GM12878 (cell line): ENCODE results near the gene PTH2R. TPM values are rescaled to one million over a fixed set of nuclear protein-coding genes. Genes with fewer than 3 reads are reported as not detected.

Source experiments
- ATAC-seq: fragments of 200-7000 bp; cut with Tn5 transposase; 3 replicates; pipeline ENCODE4 v1.9.1; 2020; ENCODE audit warnings: mild to moderate bottlenecking, moderate library complexity
- BruUV-seq: library from RNA; stranded (reverse); fragments of 400-500 nt; replicated peaks from 2 replicates; lab custom pipeline; 2021; lab: Mats Ljungman, UMichigan
- CTCF ChIA-PET: fragments of 300-600 bp; sonication (Branson Sonifier 250); formaldehyde crosslinking; extraction: SDS; loops from one replicate; lab custom pipeline; 2021; ENCODE audit warnings: inconsistent platforms; lab: Yijun Ruan, JAX
- POLR2A ChIA-PET: fragments of 350-600 bp; formaldehyde crosslinking; extraction: SDS; loops from one replicate; lab custom pipeline; 2021; ENCODE audit warnings: inconsistent platforms; lab: Charles Lee
- RAD21 ChIA-PET: fragments of 300-600 bp; sonication (Branson Sonifier 250); formaldehyde crosslinking; loops from one replicate; lab custom pipeline; 2023; ENCODE audit warnings: antibody characterized with exemption; ENCODE audit not compliant: unreplicated experiment; lab: Charles Lee
- SMC1A ChIA-PET: fragments of 300-600 bp; sonication (Branson Sonifier 250); formaldehyde crosslinking; loops from one replicate; lab custom pipeline; 2023; ENCODE audit not compliant: unreplicated experiment, uncharacterized antibody; lab: Charles Lee
- DNase-seq: peaks from one replicate; pipeline ENCODE4 v3.0.0-alpha.2; 2011; ENCODE audit warnings: low read depth, low spot score
- FAIRE-seq: peaks from 3 replicates; lab custom pipeline; 2011; peaks lifted over from hg19 to GRCh38; lab: Jason Lieb, UNC
- H2AFZ ChIP-seq: 2 replicates; pipeline ENCODE4 v1.6.0; 2011; ENCODE audit warnings: low read depth, low read length, control low read depth; ENCODE audit not compliant: control insufficient read depth
- H3K27ac ChIP-seq: 2 replicates; pipeline ENCODE4 v1.5.1; 2011; ENCODE audit warnings: control low read depth; ENCODE audit not compliant: control insufficient read depth, insufficient read depth
- H3K27me3 ChIP-seq, 2 experiments: replicated peaks in 1 of 2; 2 replicates each; pipeline versions ENCODE4 v1.6.0 to v1.6.1; 2011; ENCODE audit warnings: low read length in 1 of 2; ENCODE audit not compliant: control insufficient read depth in 2 of 2, insufficient read depth in 2 of 2
- H3K36me3 ChIP-seq, 2 experiments: 2 replicates each; pipeline ENCODE4 v1.5.1; 2011; ENCODE audit warnings: low read length in 1 of 2; ENCODE audit not compliant: control insufficient read depth in 2 of 2, insufficient read depth in 2 of 2
- H3K4me1 ChIP-seq: 2 replicates; pipeline ENCODE4 v1.6.1; 2011; ENCODE audit warnings: mild to moderate bottlenecking, low read length, moderate library complexity, mixed read lengths; ENCODE audit not compliant: control insufficient read depth, insufficient read depth
- H3K4me2 ChIP-seq: 2 replicates; pipeline ENCODE4 v1.6.0; 2011; ENCODE audit warnings: control low read depth; ENCODE audit not compliant: control insufficient read depth, insufficient read depth
- H3K4me3 ChIP-seq: fragments of 200-600 bp; sonication (generic); 2 replicates; pipeline ENCODE4 v1.5.1; 2016
- H3K79me2 ChIP-seq: 2 replicates; pipeline ENCODE4 v1.6.0; 2011; ENCODE audit warnings: low read length; ENCODE audit not compliant: control insufficient read depth, insufficient read depth
- H3K9ac ChIP-seq: 2 replicates; pipeline ENCODE4 v1.8.0; 2011; ENCODE audit warnings: low read length, control low read depth, mixed read lengths; ENCODE audit not compliant: control insufficient read depth, insufficient read depth
- H3K9me3 ChIP-seq: replicated peaks from 3 replicates; pipeline ENCODE4 v1.5.1; 2011; ENCODE audit warnings: mild to moderate bottlenecking, low read length; ENCODE audit not compliant: control insufficient read depth, insufficient read depth
- H4K20me1 ChIP-seq: 2 replicates; pipeline ENCODE4 v1.6.0; 2011; ENCODE audit not compliant: control insufficient read depth, insufficient read depth
- ATF7 ChIP-seq: fragments of 450-650 bp; IDR thresholded peaks from 2 replicates; pipeline ENCODE4 v1.6.1; 2016; ENCODE audit warnings: low read depth, mild to moderate bottlenecking
- BMI1 ChIP-seq: fragments of 450-650 bp; IDR thresholded peaks from 2 replicates; pipeline ENCODE4 v1.6.1; 2016; ENCODE audit warnings: mild to moderate bottlenecking, moderate library complexity, borderline replicate concordance
- CREB1 ChIP-seq: IDR thresholded peaks from 2 replicates; pipeline ENCODE4 v1.6.1; 2012; ENCODE audit warnings: low read depth, mild to moderate bottlenecking, inconsistent platforms
- POU2F2 ChIP-seq: IDR thresholded peaks from 3 replicates; pipeline ENCODE4 v1.6.1; 2011; ENCODE audit warnings: low read depth, mild to moderate bottlenecking, low read length, borderline replicate concordance
- RFX5 ChIP-seq: IDR thresholded peaks from 2 replicates; pipeline ENCODE4 v1.6.1; 2011; ENCODE audit warnings: low read depth, low read length, improper control_type of control experiment
- SMAD5 ChIP-seq: IDR thresholded peaks from 2 replicates; pipeline ENCODE4 v1.6.1; 2016; ENCODE audit warnings: antibody characterized with exemption, low read depth
- SPI1 ChIP-seq: IDR thresholded peaks from 2 replicates; pipeline ENCODE4 v1.6.1; 2011; ENCODE audit warnings: low read depth, mild to moderate bottlenecking, low read length, moderate library complexity, borderline replicate concordance; ENCODE audit not compliant: insufficient read depth
- WGBS: methylation state at CpG from one replicate; pipeline ENCODE4 v1.1.6; 2016; ENCODE audit warnings: low lambda C conversion rate; ENCODE audit not compliant: insufficient replicate concordance, insufficient coverage; ENCODE audit errors: missing lambda C conversion rate; 5-methylcytosine and 5-hydroxymethylcytosine counted together
- in situ Hi-C: fragments of 300-500 bp; cut with MboI; formaldehyde crosslinking; loops from 9 replicates; pipeline ENCODE4 v1.14.3; 2018; ENCODE audit warnings: mixed read lengths
- intact Hi-C: fragments of 100-400 bp; cut with micrococcal nuclease; formaldehyde crosslinking; loops from one replicate; pipeline ENCODE4 v1.14.2; 2022; ENCODE audit not compliant: unreplicated experiment
- polyA plus RNA-seq, 11 experiments: library from polyadenylated mRNA; depleted of rRNA in 4 of 11; unstranded in 6 of 11; stranded (reverse) in 5 of 11; fragments of >200 nt; fragmentation: Nextera tagmentation in 4 of 11; fragmentation: Illumina TruSeq in 1 of 11; extraction: Ambion mirVana in 4 of 11; extraction: Trizol in 1 of 11; gene quantifications; 1 replicate in 1 of 11; 2 replicates in 10 of 11; pipeline versions ENCODE4 v1.2.1 to v1.2.3, GENCODE V29; 2011 to 2016; ENCODE audit warnings: inconsistent platforms in 2 of 11, missing spikeins in 2 of 11, low read depth in 1 of 11
- total RNA-seq, 4 experiments: library from RNA; depleted of rRNA in 3 of 4; stranded (reverse); fragments of >200 nt in 3 of 4; fragmentation: Illumina TruSeq in 1 of 4; extraction: Trizol in 1 of 4; gene quantifications; 2 replicates each; pipeline versions ENCODE4 v1.2.1 to v1.2.3, GENCODE V29; 2013 to 2021
- TF ChIP-seq, protein P1 (sequence below): fragments of 450-650 bp; IDR thresholded peaks from 2 replicates; pipeline ENCODE4 v1.6.1; 2017; ENCODE audit warnings: mild to moderate bottlenecking, moderate library complexity
- TF ChIP-seq, protein P2 (sequence below): IDR thresholded peaks from 2 replicates; pipeline ENCODE4 v1.6.1; 2011; ENCODE audit warnings: mild to moderate bottlenecking, low read depth, low read length, moderate library complexity; ENCODE audit not compliant: insufficient replicate concordance
- TF ChIP-seq, protein P3 (sequence below): IDR thresholded peaks from 2 replicates; pipeline ENCODE4 v1.6.1; 2012; ENCODE audit warnings: improper control_type of control experiment, low read depth, low read length; ENCODE audit not compliant: insufficient replicate concordance

The PTH2R gene
- total and polyA plus RNA-seq, 10 of the 15 experiments (the other 5 are each of a cell fraction or from before 2014, with no cell fraction given), result 0.01 to 0.06 (median 0.03) TPM; not detected in 7

DNA sequence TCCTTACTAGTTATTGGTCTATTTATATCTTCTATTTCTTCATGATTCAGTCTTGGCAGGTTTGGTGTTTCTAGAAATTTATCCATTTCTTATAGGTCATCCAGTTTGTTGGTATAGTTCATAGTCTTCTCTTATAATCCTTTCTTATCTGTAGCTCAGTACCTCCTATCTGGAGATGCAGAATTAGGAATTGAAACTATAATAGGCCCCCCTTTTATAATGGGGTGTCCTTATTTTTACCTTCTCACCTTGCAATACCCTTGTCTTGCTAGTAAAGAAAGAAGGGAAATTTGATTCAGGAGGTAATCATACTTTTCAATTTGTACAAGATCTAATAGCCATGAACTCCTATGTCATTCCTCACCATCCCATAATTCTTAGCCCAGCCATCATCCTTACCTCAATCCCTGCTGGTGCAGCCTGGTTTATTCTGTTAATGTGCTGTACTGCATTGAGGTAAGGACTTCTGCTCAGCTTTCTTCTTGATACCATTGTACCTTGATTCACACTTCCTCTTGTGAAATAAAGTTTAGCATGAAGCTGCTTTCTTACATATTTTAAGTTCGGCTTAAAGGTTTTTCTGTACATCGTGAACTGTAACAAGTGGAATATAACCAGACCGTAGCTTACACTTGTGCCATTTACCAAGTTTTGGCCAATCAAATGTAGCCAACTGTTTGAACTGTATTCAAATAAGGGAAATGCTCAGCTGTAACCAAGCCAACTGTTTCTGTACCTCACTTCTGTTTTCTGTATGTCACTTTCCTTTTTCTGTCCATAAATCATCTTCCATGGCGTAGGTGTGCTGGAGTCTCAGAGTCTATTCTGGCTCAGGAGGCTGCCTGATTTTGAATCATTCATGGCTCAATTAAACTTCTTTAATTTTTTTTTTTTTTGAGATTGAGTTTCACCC lies 40.1 kb upstream of the PTH2R start:
- ChIA-PET RAD21 (interaction anchor here (0.8 to 1.3 kb wide), 2 partner anchors 46 to 100 kb away, joined by 3 to 7 read pairs; partner anchors contain the start of gene PIKFYVE), POLR2A (interaction anchor here (0.6 kb wide), 1 partner anchor 100 kb away, joined by 3 read pairs; the partner anchor contains the start of gene PIKFYVE), SMC1A (interaction anchor here (0.7 to 1.4 kb wide), 10 partner anchors 9 to 192 kb away, joined by 3 to 5 read pairs (median 4); no protein-coding TSS in a partner anchor), CTCF (interaction anchor here (0.7 to 2.2 kb wide), 8 partner anchors 8 to 575 kb away, joined by 3 to 11 read pairs (median 3); no protein-coding TSS in a partner anchor)
- H3K4me1 ChIP-seq, result no peaks in the 10 kb centered on the region; the same call in 1 of the 2 replicates
- 6% methylated on average over 4 of the region's 4 CpGs for WGBS
- H3K9ac ChIP-seq, result no peak overlapping the region
- H3K27me3 ChIP-seq, result no peaks in the 10 kb centered on the region
- H3K4me2 ChIP-seq, result peak overlapping the region; percentile 3; the same call in 1 of the 2 replicates
- H2AFZ ChIP-seq, result peak overlapping the region; percentile 8; the same call in 1 of the 2 replicates
- intact Hi-C loops, result no loop called here
- H3K79me2 ChIP-seq, result no peaks in the 10 kb centered on the region
- no peaks in the 10 kb centered on the region for H3K36me3 ChIP-seq
- peak; percentile 38 for FAIRE-seq
- H3K27ac ChIP-seq, result no peak overlapping the region
- H4K20me1 ChIP-seq, result no peaks in the 10 kb centered on the region
- BruUV-seq, result no TSS peak
- peaks cover 3% of the 10 kb centered on the region; the same call in 1 of the 3 replicates for H3K9me3 ChIP-seq
- ATAC-seq, result peak; percentile 76
- no peak overlapping the region for H3K4me3 ChIP-seq
- in situ Hi-C loops, result no loop called here
- peak; percentile 11 for DNase-seq
- TF ChIP-seq SPI1 (peak; percentile 73; the same call in 1 of the 2 replicates), ATF7 (peak; percentile 67), RFX5 (peak; percentile 92), CREB1 (peak; percentile 78), SMAD5 (no peak), POU2F2 (peak; percentile 41; the same call in 1 of the 3 replicates), BMI1 (0 out of 2 replicates have a peak, but pooled peaks have one; percentile 17)
- TF ChIP-seq, protein P1, sequence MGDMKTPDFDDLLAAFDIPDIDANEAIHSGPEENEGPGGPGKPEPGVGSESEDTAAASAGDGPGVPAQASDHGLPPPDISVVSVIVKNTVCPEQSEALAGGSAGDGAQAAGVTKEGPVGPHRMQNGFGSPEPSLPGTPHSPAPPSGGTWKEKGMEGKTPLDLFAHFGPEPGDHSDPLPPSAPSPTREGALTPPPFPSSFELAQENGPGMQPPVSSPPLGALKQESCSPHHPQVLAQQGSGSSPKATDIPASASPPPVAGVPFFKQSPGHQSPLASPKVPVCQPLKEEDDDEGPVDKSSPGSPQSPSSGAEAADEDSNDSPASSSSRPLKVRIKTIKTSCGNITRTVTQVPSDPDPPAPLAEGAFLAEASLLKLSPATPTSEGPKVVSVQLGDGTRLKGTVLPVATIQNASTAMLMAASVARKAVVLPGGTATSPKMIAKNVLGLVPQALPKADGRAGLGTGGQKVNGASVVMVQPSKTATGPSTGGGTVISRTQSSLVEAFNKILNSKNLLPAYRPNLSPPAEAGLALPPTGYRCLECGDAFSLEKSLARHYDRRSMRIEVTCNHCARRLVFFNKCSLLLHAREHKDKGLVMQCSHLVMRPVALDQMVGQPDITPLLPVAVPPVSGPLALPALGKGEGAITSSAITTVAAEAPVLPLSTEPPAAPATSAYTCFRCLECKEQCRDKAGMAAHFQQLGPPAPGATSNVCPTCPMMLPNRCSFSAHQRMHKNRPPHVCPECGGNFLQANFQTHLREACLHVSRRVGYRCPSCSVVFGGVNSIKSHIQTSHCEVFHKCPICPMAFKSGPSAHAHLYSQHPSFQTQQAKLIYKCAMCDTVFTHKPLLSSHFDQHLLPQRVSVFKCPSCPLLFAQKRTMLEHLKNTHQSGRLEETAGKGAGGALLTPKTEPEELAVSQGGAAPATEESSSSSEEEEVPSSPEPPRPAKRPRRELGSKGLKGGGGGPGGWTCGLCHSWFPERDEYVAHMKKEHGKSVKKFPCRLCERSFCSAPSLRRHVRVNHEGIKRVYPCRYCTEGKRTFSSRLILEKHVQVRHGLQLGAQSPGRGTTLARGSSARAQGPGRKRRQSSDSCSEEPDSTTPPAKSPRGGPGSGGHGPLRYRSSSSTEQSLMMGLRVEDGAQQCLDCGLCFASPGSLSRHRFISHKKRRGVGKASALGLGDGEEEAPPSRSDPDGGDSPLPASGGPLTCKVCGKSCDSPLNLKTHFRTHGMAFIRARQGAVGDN, result no peak
- TF ChIP-seq, protein P2, sequence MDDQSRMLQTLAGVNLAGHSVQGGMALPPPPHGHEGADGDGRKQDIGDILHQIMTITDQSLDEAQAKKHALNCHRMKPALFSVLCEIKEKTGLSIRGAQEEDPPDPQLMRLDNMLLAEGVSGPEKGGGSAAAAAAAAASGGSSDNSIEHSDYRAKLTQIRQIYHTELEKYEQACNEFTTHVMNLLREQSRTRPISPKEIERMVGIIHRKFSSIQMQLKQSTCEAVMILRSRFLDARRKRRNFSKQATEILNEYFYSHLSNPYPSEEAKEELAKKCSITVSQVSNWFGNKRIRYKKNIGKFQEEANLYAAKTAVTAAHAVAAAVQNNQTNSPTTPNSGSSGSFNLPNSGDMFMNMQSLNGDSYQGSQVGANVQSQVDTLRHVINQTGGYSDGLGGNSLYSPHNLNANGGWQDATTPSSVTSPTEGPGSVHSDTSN, result peak; percentile 68
- TF ChIP-seq, protein P3, sequence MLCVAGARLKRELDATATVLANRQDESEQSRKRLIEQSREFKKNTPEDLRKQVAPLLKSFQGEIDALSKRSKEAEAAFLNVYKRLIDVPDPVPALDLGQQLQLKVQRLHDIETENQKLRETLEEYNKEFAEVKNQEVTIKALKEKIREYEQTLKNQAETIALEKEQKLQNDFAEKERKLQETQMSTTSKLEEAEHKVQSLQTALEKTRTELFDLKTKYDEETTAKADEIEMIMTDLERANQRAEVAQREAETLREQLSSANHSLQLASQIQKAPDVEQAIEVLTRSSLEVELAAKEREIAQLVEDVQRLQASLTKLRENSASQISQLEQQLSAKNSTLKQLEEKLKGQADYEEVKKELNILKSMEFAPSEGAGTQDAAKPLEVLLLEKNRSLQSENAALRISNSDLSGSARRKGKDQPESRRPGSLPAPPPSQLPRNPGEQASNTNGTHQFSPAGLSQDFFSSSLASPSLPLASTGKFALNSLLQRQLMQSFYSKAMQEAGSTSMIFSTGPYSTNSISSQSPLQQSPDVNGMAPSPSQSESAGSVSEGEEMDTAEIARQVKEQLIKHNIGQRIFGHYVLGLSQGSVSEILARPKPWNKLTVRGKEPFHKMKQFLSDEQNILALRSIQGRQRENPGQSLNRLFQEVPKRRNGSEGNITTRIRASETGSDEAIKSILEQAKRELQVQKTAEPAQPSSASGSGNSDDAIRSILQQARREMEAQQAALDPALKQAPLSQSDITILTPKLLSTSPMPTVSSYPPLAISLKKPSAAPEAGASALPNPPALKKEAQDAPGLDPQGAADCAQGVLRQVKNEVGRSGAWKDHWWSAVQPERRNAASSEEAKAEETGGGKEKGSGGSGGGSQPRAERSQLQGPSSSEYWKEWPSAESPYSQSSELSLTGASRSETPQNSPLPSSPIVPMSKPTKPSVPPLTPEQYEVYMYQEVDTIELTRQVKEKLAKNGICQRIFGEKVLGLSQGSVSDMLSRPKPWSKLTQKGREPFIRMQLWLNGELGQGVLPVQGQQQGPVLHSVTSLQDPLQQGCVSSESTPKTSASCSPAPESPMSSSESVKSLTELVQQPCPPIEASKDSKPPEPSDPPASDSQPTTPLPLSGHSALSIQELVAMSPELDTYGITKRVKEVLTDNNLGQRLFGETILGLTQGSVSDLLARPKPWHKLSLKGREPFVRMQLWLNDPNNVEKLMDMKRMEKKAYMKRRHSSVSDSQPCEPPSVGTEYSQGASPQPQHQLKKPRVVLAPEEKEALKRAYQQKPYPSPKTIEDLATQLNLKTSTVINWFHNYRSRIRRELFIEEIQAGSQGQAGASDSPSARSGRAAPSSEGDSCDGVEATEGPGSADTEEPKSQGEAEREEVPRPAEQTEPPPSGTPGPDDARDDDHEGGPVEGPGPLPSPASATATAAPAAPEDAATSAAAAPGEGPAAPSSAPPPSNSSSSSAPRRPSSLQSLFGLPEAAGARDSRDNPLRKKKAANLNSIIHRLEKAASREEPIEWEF, result no peak
